ACC112 (cell line): ENCODE measurements around the gene CARD19.
A peak's percentile ranks its signal among the peaks of the same experiment; 100 is the strongest.

Experiments used
- H2AFZ ChIP-seq: fragments of 200-600 bp; sonication (generic); one replicate; pipeline ENCODE4 v1.6.0; 2017; ENCODE audit warnings: antibody characterized with exemption, low read length; ENCODE audit not compliant: unreplicated experiment
- H3K27ac ChIP-seq: fragments of 200-600 bp; sonication (generic); 2 replicates; pipeline ENCODE4 v1.5.1; 2014; ENCODE audit warnings: low read depth, mild to moderate bottlenecking, antibody characterized with exemption, low read length, moderate library complexity
- H3K27me3 ChIP-seq: fragments of 200-600 bp; sonication (generic); 2 replicates; pipeline ENCODE4 v1.6.1; 2014; ENCODE audit warnings: mild to moderate bottlenecking, antibody characterized with exemption, low read length, moderate library complexity, mixed read lengths; ENCODE audit not compliant: insufficient read depth
- H3K36me3 ChIP-seq: fragments of 200-600 bp; sonication (generic); 2 replicates; pipeline ENCODE4 v1.6.1; 2016; ENCODE audit warnings: mild to moderate bottlenecking, antibody characterized with exemption, low read length, moderate library complexity, mixed read lengths; ENCODE audit not compliant: insufficient read depth
- H3K4me1 ChIP-seq: fragments of 200-600 bp; sonication (generic); one replicate; pipeline ENCODE4 v1.6.1; 2016; ENCODE audit warnings: low read length, mixed read lengths; ENCODE audit not compliant: insufficient read depth, unreplicated experiment, control insufficient read depth
- H3K4me3 ChIP-seq: fragments of 200-600 bp; sonication (generic); 2 replicates; pipeline ENCODE4 v1.5.1; 2014; ENCODE audit warnings: mild to moderate bottlenecking, low read depth, low read length
- H3K79me2 ChIP-seq: fragments of 200-600 bp; sonication (generic); one replicate; pipeline ENCODE4 v1.6.0; 2016; ENCODE audit warnings: low read length; ENCODE audit not compliant: control insufficient read depth, unreplicated experiment, insufficient read depth

Gene CARD19

DNA sequence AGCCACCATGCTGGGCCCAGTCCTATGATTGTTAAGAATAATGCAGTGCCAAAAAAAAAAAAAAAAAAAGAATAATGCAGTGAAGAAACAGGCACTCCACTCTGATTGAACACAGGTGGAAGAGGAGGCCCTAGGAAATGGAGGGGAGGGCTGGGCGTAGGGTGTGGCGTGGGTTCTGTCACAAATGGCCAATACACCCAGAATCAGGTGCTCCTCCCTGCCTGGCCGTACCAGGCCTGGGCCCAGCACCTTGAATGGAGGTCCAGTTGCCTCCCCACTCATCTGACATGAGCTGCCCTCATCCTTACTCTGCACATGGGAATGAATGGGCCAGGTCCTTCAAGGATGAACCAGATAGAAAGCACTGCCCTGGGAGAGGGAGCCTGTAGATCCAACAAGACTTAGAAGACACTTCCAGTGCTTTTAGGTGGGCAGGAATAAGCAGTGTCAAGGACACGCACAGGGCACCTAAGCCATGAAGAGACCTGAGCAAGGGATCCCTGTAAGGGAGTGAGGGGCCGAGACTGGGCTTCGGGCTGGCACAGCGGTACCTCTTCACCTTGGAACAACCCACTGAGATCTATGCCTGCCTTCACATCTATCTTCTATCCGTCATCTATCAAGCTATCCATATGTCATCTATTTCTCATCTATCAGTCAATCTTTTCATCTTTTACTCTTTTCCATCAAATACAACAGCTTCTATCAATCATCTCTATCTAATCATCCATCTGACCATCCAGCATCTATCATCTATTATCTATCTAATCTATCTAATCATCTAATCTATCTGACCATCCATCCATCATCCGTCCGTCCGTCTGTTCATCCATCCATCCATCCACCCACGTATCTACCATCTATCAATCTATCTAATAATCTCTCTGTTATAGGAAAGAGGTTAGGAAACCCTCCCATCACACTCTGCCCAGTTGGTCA is 22.2 kb downstream of the CARD19 start:
- no peaks in the 10 kb centered on the region for H3K27me3 ChIP-seq
- no peak overlapping the region for H3K4me3 ChIP-seq
- no peaks in the 10 kb centered on the region for H3K36me3 ChIP-seq
- no peaks in the 10 kb centered on the region for H3K79me2 ChIP-seq
- peaks cover 27% of the 10 kb centered on the region for H3K4me1 ChIP-seq
- no peak overlapping the region for H2AFZ ChIP-seq
- H3K27ac ChIP-seq = no peak overlapping the region

DNA sequence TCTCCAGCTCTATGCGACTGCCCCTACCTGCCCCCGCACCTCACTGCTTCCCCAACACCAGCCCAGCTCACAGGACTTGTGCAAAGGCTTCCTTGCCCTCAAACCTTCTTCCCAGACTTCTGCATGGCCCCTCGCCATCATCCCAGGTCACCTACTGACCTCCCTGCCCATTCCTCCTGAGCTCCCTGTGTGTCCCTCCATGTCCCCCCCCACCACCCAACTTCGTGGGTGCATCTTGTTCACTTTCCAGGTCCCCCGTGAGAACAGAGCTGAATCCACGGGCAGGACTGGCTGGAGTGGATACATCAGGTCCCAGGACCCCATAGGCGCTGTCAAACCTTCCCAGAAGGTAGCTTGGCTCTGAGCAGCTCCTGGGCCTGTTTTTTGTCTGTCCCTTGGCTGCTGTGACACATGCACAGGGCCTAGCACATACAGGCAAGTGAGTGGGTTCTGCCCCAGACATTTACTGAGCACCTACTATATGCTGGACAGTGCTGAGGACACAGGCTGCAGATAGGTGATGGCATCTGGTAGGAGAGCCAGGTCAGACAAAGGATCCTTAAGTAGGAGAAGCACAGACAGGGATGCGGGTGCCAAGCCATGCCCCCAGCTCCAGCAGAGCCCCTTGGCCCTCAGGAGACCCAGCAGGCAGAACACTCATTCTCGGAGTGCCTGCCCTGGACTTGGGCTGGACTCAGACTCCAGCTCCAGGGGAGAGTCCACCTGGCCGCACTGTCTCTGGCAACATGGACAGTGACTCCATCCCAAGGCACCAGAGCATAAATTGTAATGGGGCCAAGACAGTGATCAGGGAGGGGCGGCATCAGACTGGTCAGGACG is 23.1 kb downstream of the CARD19 start:
- no peaks in the 10 kb centered on the region for H3K27me3 ChIP-seq
- H3K27ac ChIP-seq = peak overlapping the region; percentile 45
- H3K4me1 ChIP-seq = peaks cover 27% of the 10 kb centered on the region
- no peaks in the 10 kb centered on the region for H3K79me2 ChIP-seq
- H2AFZ ChIP-seq = no peak overlapping the region
- H3K36me3 ChIP-seq = no peaks in the 10 kb centered on the region
- H3K4me3 ChIP-seq = no peak overlapping the region

- Histone ChIP-seq H3K4me3 (no peak overlapping the region), H3K27me3 (no peaks in the 10 kb centered on the region), H3K27ac (peak overlapping the region; percentile 45), H3K4me1 (peaks cover 27% of the 10 kb centered on the region), H3K79me2 (no peaks in the 10 kb centered on the region), H3K36me3 (no peaks in the 10 kb centered on the region), H2AFZ (no peak overlapping the region)
Observed at GRCh38 chr9:93119703-93119952, 23.6 kb downstream of the CARD19 start.

DNA sequence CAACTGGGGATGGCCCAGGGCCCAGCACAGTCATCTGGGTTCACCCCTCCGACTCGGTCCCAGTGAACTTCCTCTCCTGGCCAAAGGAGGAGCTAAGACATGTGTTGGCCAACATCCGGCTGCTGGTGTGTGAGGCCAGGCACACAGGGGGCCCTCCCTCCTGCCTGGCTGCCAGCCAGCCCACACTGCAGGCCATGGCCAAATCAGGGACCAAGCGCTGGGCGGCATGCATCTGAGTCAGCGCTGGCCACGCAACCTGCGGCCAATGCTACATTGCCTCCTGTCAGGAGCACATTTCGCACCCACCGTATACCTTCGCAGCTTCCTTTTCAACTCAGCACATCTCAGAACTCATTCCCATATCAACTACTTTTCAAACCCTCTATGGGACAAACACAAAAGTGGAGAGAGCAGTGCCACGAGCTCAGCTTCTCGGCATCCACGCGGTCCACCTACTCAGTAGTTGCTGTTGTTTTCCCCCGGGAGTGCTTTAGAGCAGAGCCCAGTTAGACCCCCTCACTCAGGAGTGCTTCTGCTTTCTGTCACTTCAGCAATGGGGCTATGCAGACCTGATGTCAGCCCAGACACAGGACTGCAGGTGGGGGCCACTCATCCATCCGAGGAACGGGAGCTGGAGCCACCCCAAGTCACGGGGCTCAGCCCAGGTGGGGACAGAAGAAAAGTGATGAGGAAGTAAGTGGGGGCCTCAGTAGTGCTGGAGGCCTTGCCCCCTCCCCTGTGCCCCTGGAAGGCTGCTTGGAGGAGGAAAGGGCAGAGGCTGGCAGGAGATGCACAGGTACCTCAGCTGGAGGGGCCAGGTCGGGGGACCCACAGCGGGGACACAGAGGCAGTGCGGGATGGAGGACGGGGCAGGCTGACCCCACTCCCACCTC is 24.2 kb downstream of the CARD19 start:
- no peaks in the 10 kb centered on the region for H3K79me2 ChIP-seq
- no peaks in the 10 kb centered on the region for H3K36me3 ChIP-seq
- H3K4me1 ChIP-seq = peaks cover 23% of the 10 kb centered on the region
- no peaks in the 10 kb centered on the region for H3K27me3 ChIP-seq
- H2AFZ ChIP-seq = no peak overlapping the region
- H3K27ac ChIP-seq = peak overlapping the region; percentile 62
- H3K4me3 ChIP-seq = no peak overlapping the region

- H3K27ac ChIP-seq = no peak overlapping the region
- H3K27me3 ChIP-seq = no peaks in the 10 kb centered on the region
- no peak overlapping the region for H2AFZ ChIP-seq
- H3K4me3 ChIP-seq = no peak overlapping the region
- no peaks in the 10 kb centered on the region for H3K36me3 ChIP-seq
- H3K79me2 ChIP-seq = no peaks in the 10 kb centered on the region
- H3K4me1 ChIP-seq = peaks cover 23% of the 10 kb centered on the region
Observed at GRCh38 chr9:93120846-93121315, 24.9 kb downstream of the CARD19 start.

DNA sequence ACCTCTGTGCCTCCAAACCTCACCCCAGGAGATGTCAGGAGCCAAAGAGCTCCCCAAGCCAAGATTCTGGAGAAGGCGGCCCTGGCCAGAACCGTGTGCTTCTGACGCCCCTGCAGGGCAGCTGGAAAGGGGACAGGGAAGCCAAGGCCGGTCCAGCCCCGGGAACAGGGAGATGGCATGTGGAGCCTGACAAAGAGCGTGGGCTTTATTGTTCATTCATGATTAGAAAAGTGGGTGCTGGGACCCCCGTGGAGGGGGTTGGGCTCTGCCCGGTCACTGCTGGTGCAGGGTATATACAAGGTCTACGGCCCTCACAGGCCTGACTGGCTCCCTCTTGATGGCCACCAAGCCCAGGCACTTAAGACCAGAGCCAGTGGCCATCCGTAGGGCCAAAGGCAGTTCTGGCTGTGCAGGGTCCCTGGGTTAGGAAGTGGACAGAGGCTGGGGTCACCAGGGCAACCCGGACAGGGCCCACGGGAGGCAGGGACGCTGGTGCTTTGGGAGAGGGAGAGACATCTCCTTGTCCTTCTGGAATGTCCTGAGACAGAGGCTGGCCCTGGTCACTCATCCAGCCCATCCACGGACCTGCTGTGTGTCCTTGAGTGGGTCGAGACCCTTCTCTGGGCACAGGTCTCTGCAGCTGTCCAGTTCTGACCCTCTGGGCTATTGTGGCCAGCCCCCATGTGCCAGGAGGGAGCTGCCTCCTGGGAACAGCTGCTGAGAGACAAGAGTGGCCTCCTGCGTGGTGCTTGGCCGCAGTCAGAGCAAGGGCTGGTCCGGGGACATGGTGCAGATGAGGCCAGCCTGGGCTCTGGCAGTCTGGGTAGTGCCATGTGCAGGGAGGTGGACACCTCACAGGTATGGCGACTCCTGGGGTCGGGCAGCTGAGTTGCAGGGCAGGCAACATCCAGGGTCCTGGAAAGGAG is 25.6 kb downstream of the CARD19 start:
- no peak overlapping the region for H2AFZ ChIP-seq
- no peaks in the 10 kb centered on the region for H3K27me3 ChIP-seq
- H3K4me3 ChIP-seq = no peak overlapping the region
- H3K4me1 ChIP-seq = peaks cover 18% of the 10 kb centered on the region
- H3K36me3 ChIP-seq = no peaks in the 10 kb centered on the region
- H3K79me2 ChIP-seq = no peaks in the 10 kb centered on the region
- no peak overlapping the region for H3K27ac ChIP-seq

- Histone ChIP-seq H2AFZ (no peak overlapping the region), H3K79me2 (no peaks in the 10 kb centered on the region), H3K27ac (no peak overlapping the region), H3K4me1 (peaks cover 29% of the 10 kb centered on the region), H3K36me3 (no peaks in the 10 kb centered on the region), H3K27me3 (no peaks in the 10 kb centered on the region), H3K4me3 (no peak overlapping the region)
Observed at GRCh38 chr9:93122721-93123221, 26.8 kb downstream of the CARD19 start.

DNA sequence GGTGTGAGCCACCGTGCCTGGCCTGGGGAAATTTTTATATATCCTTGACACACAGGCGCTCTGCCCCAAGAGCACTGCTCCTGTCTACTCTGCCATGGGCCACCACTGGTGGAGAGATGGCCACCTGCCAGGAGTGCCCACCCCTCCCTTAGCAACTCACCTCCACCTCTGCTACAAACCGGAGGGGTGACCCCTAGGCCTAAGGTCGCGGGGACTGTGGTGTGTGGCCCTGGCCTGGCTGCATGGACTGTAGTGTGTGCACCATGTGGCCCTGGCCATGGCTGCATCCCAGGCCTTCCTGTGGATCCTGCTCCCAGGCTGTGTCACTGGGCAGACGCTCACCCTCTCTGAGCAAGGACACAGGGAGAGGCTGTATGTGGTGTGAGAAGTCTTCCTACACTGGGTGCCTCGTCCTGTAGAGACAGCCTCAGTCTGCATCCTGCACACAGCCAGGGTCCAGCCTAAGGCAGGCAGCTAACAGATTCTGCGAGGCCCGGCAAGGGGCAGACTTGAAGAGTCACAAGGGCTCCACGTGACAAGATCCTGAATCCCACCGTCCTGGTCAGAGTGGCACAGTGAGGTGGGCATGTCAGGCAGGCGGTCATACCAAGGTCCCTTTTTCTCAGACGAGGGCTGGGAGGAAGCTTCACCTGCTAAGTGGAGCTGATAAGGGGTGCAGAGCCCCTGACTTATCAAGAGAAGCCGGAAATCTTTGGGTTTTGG is 27.7 kb downstream of the CARD19 start:
- Histone ChIP-seq H3K79me2 (no peaks in the 10 kb centered on the region), H3K4me3 (no peak overlapping the region), H3K4me1 (peaks cover 32% of the 10 kb centered on the region), H2AFZ (no peak overlapping the region), H3K27ac (no peak overlapping the region), H3K36me3 (no peaks in the 10 kb centered on the region), H3K27me3 (no peaks in the 10 kb centered on the region)

GRCh38 chr9:93124793-93125192 is 28.8 kb downstream of the CARD19 start:
- no peaks in the 10 kb centered on the region for H3K27me3 ChIP-seq
- no peaks in the 10 kb centered on the region for H3K36me3 ChIP-seq
- no peak overlapping the region for H2AFZ ChIP-seq
- H3K4me1 ChIP-seq = peaks cover 24% of the 10 kb centered on the region
- H3K79me2 ChIP-seq = no peaks in the 10 kb centered on the region
- H3K27ac ChIP-seq = no peak overlapping the region
- H3K4me3 ChIP-seq = no peak overlapping the region
